GM19372 (cell line): ENCODE results near the gene SNX5.

Experiments used
- ATAC-seq: cut with Tn5 transposase; IDR thresholded peaks from one replicate; pipeline ENCODE4 v1.9.1; 2021; ENCODE audit warnings: mild to moderate bottlenecking, low read depth, moderate library complexity; ENCODE audit not compliant: unreplicated experiment

The SNX5 gene

DNA sequence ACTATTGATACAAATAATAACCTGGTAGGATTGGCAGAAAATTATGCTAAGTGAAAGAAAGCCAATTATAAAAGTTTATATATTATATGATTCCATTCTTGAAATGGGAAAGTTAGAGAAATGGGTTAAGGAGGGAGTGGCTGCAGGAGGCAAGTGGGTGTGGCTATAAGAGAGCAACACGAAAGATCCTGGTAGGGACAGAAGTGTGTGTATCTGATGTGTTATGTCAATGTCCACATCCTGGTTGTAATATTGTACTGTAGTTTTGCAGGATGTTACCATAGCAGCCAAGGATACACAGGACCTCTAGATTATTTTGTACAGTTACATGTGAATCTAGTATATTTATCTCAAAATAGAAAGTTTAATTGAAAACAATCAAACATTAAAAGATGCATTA lies 46.8 kb downstream of the SNX5 start:
- no peak for ATAC-seq

DNA sequence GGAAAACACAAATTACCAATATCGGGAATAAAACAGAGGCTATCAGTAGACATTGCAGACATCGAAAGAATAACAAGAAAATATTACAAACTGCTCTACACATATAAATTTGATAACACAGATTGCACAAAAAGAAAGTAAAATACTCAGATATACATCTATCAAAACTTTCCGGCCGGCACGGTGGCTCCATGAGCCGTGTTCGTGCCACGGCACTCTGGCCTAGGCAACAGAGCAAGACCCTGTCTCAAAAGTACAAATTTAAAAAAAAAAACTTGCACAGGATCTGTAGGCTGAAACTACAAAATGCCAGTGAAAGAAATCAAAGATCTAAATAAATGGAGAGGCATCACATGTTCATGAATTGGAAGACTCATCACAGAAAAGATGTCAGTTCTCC lies 49.4 kb downstream of the SNX5 start:
- no peak for ATAC-seq

DNA sequence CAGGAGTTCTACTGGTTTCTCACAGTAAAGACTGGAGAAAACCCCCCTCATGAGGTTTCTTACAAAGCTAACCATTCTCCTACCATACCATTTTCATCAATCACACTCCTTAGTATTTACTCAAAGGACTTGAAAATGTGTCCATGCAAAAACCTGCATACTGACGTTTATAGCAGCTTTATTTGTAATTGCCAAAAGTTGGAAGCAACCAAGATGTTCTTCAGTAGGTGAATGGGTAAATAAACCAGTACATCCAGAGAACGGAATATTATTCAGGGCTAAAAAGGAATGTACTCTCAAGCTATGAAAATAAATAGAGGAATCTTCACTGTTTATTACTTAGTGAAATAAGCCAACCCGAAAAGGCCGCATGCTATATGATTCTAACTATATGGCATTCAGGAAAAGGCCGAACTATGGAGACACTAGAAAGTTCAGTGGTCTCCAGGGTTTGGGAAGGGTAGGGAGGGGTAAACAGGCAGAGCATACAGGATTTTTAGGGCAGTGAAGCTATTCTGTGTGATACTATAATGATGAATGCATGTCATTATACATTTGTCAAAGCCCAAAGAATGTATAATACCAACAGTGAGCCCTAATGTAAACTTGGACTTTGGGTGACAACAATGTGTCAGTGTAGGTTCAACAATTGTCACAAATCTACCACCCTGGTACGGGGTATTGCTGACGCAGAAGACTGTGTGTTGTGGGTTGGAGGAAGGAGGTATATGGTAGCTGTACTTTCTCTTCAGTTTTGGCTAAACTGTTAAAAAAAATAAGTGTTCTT lies 50.6 kb downstream of the SNX5 start:
- no peak for ATAC-seq

DNA sequence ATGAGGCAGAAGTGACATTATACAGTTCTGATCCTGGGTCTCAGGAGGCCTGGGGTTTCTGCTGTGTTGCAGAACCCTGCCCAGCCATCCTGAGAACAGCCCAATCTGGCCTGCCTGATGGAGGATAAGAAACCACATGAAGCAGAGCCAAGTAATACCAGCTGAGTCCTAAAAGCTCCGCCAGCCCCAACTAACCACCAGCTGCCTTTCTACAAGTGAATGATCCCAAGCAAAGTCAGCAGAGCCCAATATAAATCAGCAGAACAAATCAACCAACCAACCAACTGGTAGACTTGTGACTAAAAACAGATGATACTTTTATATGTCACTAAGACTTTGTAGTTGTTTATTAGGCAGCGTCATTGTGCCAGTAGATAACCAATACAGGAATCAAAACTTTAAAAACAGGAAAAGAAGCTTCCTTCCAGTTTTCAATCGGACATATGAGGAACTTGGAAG lies 52.1 kb downstream of the SNX5 start:
- no peak for ATAC-seq

DNA sequence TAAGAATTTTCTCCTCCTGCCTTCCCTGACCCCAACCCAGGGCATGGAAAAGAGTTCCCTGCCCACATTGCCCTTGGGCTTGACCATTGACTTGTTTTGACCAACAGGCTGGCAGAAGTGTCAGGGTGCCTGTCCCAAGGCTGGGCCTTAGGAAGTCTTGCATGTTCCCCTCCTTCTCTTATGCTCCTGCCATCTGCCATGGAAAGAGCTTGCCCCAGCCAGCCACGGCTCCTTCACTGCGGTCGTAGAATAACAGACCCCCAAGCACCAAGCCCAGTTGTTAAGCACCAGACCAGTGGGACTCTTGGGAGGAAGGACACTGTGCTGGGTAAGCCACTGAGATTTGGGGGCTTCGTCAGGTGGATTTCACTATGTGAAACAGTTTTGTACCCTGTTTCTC lies 53.6 kb downstream of the SNX5 start:
- no peak for ATAC-seq

DNA sequence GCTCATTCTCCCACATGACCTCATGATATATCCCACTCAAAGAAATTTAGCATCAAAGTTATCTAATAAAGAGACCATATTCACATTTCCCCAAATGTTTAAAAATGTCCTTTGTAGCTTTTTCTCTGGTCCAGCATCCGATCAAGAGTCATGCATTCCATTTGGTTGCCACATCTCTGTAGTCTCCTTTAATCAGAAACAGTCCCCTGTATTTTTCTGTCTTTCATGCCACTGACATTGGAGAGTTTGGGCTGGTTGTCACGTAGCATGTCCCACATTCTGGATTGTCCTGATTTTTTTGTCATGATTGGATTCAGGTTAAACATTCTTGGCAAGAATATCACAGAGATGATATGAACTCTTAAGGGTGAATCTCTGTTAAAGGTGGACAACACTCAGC lies 55.7 kb downstream of the SNX5 start:
- ATAC-seq, result no peak

DNA sequence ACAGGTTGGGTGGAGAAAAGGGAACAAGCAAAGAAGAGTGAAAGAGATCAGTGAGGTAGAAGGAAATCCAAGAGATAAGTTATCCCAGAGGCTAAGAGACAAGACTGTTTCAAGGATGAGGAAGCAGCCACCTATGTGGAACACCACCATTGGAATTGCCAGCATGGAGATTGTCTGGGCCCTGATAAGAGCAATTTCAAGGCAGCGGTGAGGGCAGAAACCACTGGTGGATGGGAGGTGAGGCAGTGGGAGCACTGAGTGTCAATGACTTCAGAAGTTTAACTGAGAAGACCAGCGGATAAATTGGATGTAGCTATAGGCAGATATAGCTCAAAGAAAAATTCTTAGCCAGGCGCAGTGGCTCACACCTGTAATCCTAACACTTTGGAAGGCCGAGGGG lies 56.7 kb downstream of the SNX5 start:
- no peak for ATAC-seq

DNA sequence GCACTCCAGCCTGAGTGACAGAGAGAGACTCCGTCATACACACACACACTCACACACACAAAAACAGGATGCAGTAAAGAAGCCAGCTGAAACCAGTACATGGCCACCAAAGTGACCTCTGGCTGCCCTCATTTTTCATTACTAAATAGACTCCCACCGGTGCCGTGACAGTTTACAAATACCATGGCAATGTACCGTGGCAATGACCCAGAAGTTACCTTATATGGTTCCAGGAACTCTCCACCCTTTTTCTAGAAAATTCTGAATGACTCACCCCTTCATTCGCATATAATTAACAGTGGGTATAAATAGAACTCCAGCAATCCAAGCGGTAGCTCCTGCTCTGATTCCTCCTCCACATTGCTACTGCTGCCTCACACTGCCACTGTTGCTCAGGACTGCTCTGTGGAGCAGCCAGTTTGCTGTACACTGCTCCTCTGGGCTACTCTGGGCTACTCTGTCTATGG lies 57.7 kb downstream of the SNX5 start:
- no peak for ATAC-seq

DNA sequence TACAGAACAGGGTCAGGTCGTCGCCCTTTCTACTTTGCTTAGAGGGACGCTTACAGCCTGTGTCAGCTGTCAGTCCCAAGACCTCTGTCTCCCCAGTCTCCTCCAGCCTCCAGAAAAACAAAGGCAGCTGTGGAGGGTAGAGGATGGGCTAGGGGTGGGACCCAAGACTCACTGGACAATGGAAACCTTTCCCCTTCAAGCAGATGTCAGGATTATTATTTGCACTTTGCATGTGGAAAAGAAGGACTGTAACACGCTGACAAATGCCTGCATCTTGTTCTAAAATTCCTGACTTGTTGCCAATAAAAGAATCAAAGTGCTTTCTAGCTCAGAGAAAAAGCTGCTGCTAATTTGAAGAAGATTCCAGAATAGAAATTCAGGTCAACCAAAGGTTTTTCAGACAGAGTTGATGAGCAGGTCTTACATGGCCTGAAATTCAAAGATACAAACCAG lies 58.7 kb downstream of the SNX5 start:
- no peak for ATAC-seq

DNA sequence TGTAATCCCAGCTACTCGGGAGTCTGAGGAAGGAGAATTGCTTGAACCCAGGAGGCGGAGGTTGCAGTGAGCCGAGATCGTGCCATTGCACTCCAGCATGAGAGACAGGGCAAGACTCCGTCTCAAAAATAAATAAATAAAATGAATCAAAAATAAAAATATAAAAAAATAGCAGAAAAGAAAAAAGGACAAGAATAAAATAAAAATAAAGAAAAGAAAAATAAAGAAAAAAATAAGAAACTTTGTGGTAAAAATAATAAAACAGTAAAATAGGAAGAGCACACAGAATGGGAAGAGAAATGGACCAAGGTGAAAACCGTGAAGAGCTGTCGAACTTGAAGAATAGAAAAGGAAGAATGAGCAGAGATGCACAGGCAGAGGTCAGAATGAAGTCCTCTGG lies 63.0 kb downstream of the SNX5 start:
- no peak for ATAC-seq

DNA sequence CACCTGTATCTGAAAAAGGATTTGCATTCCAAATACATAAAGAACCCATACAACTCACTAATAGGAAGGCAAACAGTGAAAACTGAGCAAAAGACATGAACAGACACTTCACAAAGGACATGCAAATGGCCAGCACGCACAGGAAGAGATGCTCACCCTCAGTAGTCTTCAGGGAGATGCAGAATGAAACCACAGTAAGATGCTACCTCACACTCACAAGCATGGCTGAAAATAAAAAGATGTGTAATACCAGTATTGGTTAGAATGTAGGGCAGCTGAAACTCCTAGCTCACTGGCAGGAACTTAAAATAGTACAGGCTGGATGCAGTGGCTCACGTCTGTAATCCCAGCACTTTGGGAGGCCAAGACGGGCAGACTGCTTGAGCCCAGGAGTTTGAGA lies 64.6 kb downstream of the SNX5 start:
- ATAC-seq, result peak; percentile 72

DNA sequence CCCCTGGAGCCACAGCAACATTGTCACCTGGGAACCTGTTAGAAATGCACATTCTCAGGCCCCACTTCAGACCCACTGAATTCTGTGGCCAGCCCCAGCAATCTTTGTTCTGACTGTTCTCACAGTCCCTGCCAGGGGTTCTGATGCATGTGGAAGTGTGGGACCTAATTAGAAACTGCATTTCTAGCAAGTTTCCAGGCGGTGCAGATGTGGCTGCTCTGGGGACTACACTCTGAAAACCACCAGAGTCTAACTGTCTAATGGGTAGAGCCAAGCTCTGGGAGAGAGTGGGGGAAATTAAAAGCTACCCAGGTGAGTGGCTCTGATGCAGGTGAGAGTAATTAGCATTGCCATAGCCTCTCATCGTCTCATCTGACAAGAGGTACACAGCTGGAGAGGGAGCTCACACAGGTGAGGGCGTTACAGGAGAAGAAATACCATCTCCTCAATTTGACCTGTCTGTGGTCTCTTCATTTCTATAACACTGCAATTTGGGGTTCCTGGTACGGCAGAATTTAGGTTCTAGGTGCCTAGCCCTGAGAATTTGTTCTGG lies 66.0 kb downstream of the SNX5 start:
- no peak for ATAC-seq

DNA sequence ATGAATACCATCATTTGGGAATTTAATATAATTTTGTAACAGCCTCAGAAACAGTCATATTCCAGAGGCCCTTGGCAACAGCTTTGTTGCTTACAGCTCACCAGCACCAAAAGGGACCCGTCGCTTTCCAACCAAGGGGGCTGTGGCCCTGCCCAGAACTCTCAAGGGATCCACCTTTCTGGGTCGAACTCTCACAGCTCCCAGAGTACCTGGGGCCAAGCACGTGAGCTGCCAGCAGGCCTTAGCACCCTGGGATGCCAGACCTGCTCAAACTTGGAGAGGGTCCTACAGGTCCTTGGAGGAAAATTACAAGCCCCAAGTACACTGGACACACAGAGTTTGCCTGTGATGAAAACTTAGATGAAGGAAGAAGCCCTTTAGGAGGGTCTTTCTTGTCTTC lies 66.6 kb downstream of the SNX5 start:
- no peak for ATAC-seq

DNA sequence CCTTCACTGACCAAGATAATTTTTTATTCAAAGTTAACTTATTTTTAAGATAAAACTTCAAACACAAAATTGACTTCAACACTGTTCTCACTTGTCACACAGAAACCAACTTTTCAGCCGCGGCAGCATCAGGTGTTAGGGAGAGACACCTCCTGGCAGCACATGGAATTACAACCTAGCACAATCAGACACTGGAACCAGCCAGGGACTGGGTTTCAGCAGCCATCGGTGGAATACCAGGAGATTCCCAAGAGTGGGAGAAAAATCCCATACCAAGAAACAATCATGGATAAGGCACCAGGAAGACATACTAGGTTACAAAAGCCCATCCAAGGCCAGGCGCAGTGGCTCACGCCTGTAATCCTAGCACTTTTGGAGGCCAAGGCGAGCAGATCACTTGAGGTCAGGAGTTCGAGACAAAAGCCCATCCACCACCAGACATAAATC lies 70.0 kb downstream of the SNX5 start:
- ATAC-seq, result no peak

DNA sequence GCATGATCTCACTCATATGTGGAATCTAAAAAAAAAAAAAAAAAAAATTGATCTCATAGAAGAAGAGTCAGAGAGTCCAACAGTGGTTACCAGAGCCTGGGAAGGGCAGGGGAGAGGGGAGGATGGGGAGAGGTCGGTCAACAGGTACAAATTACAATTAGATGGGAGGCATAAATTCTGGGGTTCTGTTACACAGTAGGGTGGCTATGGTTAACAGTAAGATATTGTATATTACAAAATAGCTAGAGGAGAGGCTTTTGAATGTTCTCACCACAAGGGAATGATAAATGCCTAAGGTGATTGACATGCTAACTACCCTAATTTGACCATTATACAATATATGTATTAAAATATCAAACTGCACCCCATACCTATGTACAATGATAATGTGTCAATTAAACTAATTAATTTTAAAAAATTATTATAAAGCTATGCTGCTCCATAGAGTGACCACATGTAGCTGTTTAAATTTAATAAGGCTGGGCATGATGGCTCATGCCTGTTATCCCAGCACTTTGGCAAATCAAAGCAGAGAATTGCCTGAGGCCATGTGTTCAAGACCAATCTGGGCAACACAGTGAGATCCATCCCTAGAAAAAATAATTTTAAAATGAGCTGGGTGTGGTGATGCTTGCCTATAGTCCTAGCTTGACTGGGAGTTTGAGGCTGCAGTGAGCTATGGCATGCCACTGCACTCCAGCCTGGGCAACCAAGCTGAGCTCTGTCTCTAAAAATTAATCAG lies 70.9 kb downstream of the SNX5 start:
- ATAC-seq, result no peak

DNA sequence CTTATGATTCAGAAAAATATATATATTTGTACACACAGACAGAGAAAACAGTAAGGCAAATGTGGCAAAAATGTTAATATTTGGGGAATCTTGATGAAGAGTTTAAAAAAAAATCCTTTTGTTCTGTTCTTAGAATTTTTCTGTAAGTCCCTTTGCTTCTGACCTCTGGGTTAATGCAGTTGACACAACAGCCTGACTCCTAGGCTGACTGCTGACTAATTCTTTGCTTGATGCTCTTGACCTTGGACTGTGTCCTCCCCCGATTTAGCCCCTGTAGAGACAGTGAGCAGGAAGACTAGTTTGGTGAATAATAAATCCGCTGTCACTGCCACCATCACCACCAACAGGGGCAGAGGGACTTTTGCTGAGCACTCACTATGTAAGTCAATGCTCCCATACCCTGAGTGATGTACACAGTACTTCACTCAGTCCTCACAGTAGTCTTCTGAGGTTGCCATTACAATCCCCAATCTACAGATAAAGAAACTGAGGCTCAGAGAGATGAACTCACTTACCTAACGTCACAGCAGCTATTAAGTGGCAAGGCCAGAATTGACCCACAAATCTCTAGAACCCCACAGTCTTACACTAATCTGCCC lies 71.7 kb downstream of the SNX5 start:
- ATAC-seq, result no peak

DNA sequence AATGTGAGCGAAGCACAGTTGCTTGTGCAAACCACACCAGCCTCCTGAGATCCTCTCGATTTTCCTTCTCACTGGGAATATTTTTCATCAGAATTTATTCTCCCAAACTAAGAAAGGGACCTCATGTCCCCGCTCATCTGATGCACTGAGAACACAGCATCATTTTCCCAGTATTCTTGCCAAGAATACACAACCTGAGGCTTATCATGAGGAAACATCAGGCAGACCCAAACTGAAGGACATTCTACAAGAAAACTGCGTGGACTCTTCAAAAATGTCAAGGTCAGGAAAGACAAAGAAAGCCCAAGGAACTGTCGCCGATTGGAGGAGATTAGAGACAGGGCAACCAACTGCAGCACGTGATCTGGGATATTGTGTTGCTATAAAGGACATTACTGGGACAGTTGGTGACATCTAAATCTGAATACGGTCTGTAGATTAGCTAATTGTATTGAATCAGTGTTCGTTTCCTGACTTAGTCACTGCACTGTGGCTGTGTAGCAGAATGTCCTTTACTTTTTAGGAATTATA lies 72.3 kb downstream of the SNX5 start:
- no peak for ATAC-seq

DNA sequence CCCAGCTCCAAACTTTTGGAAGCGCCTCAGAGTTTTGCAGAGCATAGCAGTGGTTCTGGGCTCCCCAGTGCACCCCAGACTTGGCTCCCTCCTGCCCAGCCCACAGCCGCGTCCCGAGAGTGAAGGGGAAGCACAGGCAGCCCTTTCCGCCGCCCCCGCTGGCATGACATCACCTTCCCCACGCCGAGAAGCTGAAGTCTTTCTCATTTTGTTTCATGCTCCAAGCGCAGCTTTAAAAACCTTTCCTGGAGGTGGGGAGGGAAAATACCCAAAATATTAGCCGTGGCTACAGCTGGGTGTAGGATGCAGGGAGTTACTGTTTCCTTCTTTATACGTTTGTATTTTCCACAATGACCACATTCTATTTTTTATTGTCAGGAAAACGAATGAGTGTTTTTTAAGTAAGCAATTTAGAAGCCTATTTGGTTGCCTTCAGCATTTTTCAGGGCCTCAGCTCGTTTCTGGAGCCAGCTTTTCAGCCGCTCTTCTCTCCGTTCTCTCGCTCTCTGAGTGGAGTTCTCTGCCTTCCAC lies 72.9 kb downstream of the SNX5 start:
- no peak for ATAC-seq

DNA sequence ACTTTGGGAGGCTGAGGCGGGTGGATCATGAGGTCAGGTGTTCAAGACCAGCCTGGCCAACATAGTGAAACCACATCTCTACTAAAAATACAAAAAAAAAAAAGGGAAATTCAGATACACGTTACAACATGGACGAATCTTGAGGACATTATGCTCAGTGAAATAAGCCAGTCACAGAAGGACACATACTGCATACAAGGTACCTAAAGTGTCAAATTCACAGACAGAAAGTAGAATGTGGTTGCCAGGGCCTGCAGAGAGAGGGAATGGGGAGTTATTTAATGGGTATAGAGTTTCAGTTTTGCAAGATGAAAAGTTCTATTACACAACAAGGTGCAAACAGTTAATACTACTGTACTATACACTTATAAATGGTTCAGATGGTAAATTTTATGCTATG lies 75.1 kb downstream of the SNX5 start:
- ATAC-seq, result no peak

DNA sequence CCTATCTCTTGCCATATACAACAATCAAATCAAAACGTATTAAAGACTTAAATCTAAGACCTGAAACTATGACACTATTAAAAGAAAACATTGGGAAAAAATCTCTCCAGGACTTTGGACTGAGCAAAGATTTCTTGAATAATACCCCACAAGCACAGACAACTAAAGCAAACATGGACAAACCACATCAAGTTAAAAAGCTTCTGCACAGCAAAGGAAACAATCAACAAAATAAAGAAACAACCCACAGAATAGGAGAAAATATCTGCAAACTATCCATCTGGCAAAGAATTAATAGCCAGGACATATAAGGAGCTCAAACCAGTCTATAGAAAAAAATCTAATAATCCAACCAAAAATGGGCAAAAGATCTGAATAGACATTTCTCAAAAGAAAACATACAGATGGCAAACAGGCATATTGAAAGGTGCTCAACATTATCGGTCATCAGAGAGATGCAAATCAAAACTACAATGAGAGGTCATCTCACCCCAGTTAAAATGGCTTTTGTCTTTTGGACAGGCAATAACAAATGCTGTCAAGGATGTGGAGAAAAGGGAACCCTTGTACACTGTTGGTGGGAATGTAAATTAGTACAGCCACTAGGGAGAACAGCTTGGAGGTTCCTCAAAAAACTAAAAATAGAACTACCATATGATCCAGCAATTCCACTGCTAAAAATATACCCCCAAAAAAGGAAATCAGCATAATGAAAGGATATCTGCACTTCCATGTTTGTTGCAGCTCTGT lies 76.2 kb downstream of the SNX5 start:
- ATAC-seq, result no peak
